Measurements from ENCODE around the gene IL37.
"Not testable (repeated sequence)": the region's sequence is repeated elsewhere in the genome, so short reads cannot be mapped to it uniquely, and the experiment has no call there.

The IL37 gene

DNA sequence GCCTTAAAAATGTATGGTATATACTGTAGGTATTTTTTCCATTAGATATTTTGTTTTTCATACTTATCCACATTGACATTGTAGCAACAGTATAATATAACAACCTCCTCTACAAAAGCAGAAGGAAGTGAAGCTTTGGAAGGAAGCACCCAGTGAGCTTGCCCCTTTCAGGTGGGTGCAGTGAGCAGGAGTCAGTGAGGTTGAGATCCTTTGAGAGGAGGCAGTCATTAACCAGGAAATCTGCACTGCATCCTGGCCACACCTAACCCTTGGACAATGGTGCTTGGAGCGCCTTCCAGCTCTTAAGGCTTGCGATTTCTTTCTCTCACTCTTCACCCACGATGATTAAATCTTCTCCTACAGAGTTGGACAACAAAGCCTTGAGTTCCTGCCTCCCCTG, 13.9 kb downstream of the IL37 start:
- no peak overlapping the region for H3K27ac ChIP-seq
- H3K4me3 ChIP-seq (IDR thresholded peaks at IDR 0.05; ENCODE audit: insufficient read depth, low read depth, low read length), result no peak overlapping the region
- no peaks in the 10 kb centered on the region for H3K4me1 ChIP-seq (ENCODE audit: low read depth, poor library complexity, severe bottlenecking)
- H4K20me1 ChIP-seq (ENCODE audit: insufficient read depth), result no peaks in the 10 kb centered on the region
- no peaks in the 10 kb centered on the region for H3K36me3 ChIP-seq (ENCODE audit: insufficient read depth)
- TF ChIP-seq, protein P1, sequence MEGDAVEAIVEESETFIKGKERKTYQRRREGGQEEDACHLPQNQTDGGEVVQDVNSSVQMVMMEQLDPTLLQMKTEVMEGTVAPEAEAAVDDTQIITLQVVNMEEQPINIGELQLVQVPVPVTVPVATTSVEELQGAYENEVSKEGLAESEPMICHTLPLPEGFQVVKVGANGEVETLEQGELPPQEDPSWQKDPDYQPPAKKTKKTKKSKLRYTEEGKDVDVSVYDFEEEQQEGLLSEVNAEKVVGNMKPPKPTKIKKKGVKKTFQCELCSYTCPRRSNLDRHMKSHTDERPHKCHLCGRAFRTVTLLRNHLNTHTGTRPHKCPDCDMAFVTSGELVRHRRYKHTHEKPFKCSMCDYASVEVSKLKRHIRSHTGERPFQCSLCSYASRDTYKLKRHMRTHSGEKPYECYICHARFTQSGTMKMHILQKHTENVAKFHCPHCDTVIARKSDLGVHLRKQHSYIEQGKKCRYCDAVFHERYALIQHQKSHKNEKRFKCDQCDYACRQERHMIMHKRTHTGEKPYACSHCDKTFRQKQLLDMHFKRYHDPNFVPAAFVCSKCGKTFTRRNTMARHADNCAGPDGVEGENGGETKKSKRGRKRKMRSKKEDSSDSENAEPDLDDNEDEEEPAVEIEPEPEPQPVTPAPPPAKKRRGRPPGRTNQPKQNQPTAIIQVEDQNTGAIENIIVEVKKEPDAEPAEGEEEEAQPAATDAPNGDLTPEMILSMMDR (conservative IDR thresholded peaks at IDR 0.05; ENCODE audit: low read depth, low read length), result no peak
- no peaks in the 10 kb centered on the region for H3K79me2 ChIP-seq (ENCODE audit: insufficient read depth, low read depth)
- H3K27me3 ChIP-seq (ENCODE audit: insufficient read depth, low read depth), result no peaks in the 10 kb centered on the region
- H2AFZ ChIP-seq (ENCODE audit: low read depth), result no peak overlapping the region
- H3K9ac ChIP-seq, result no peak overlapping the region
- H3K4me2 ChIP-seq, result no peak overlapping the region

DNA sequence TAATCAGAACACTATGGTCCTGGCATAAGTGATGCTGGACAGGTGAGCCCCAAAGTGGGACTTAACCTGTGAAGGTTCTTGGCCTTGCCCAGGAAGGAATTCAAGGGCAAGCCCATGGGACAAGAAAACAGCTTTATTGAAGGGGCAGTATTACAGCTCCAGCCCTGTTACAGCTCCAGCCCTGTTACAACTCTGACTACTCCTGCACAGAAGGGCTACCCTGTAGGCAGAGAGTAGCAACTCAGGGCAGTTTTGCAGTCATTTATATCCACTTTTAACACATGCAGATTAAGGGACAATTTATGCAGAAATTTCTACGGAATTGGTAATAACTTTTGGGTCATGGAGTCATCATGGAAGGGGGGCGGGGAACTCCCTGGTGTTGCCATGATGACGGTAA, 15.7 kb downstream of the IL37 start:
- Histone ChIP-seq H3K4me2 (no peak overlapping the region), H3K4me1 (ENCODE audit: low read depth, poor library complexity, severe bottlenecking) (no peaks in the 10 kb centered on the region), H3K36me3 (ENCODE audit: insufficient read depth) (no peaks in the 10 kb centered on the region), H3K79me2 (ENCODE audit: insufficient read depth, low read depth) (no peaks in the 10 kb centered on the region), H3K4me3 (IDR thresholded peaks at IDR 0.05; ENCODE audit: insufficient read depth, low read depth, low read length) (no peak overlapping the region), H2AFZ (ENCODE audit: low read depth) (no peak overlapping the region), H3K27me3 (ENCODE audit: insufficient read depth, low read depth) (no peaks in the 10 kb centered on the region), H3K9ac (no peak overlapping the region), H3K27ac (no peak overlapping the region), H4K20me1 (ENCODE audit: insufficient read depth) (no peaks in the 10 kb centered on the region)
- TF ChIP-seq, protein P1 (conservative IDR thresholded peaks at IDR 0.05; ENCODE audit: low read depth, low read length), result no peak

DNA sequence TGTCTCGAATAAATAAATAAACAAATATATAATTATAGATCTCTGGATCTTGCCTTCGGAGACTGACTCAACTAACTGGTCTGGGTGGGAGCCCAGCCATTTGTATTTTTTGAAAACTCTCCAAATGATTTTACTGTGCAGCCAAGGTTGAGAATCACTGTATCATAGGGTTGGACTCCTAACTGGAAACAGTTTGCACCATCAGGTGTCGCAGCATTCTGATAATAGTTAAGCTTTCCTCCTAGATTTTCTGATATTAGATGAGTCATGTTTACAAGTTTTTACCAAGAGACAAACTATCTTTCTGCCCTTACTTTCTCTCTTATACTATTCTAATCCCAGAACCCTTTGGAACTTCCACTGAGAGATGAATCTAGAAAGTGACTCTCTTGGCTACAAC, 16.8 kb downstream of the IL37 start:
- no peak overlapping the region for H2AFZ ChIP-seq (ENCODE audit: low read depth)
- no peaks in the 10 kb centered on the region for H3K36me3 ChIP-seq (ENCODE audit: insufficient read depth)
- no peaks in the 10 kb centered on the region for H4K20me1 ChIP-seq (ENCODE audit: insufficient read depth)
- H3K79me2 ChIP-seq (ENCODE audit: insufficient read depth, low read depth), result no peaks in the 10 kb centered on the region
- no peak overlapping the region for H3K27ac ChIP-seq
- no peak overlapping the region for H3K4me2 ChIP-seq
- TF ChIP-seq, protein P1 (conservative IDR thresholded peaks at IDR 0.05; ENCODE audit: low read depth, low read length), result no peak
- H3K27me3 ChIP-seq (ENCODE audit: insufficient read depth, low read depth), result no peaks in the 10 kb centered on the region
- H3K4me3 ChIP-seq (IDR thresholded peaks at IDR 0.05; ENCODE audit: insufficient read depth, low read depth, low read length), result no peak overlapping the region
- H3K9ac ChIP-seq, result no peak overlapping the region
- H3K4me1 ChIP-seq (ENCODE audit: low read depth, poor library complexity, severe bottlenecking), result no peaks in the 10 kb centered on the region

DNA sequence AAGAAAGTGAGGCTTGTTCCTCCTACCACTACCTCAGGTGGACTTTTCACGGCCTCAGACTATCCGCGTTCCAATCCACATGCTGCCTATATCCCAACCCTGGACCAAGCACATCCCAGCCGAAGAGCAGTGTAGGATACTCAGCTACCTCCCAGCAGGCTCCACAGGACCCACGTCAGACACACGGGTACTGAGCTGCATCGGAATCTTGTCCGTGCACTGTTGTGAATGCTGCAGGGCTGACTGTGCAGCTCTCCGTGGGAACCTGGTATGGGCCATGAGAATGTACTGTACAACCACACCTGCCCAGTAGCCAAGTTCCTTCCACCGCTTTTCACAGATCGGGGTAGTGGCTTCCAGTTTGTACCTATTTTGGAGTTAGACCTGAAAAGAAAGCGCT, 22.3 kb downstream of the IL37 start:
- TF ChIP-seq, protein P1 (conservative IDR thresholded peaks at IDR 0.05; ENCODE audit: low read depth, low read length), result no peak
- H3K27me3 ChIP-seq (ENCODE audit: insufficient read depth, low read depth), result no peaks in the 10 kb centered on the region
- no peaks in the 10 kb centered on the region for H4K20me1 ChIP-seq (ENCODE audit: insufficient read depth)
- no peak overlapping the region for H3K4me2 ChIP-seq
- no peak overlapping the region for H3K4me3 ChIP-seq (IDR thresholded peaks at IDR 0.05; ENCODE audit: insufficient read depth, low read depth, low read length)
- H3K9ac ChIP-seq, result no peak overlapping the region
- H2AFZ ChIP-seq (ENCODE audit: low read depth), result no peak overlapping the region
- no peaks in the 10 kb centered on the region for H3K79me2 ChIP-seq (ENCODE audit: insufficient read depth, low read depth)
- no peaks in the 10 kb centered on the region for H3K4me1 ChIP-seq (ENCODE audit: low read depth, poor library complexity, severe bottlenecking)
- H3K27ac ChIP-seq, result no peak overlapping the region
- no peaks in the 10 kb centered on the region for H3K36me3 ChIP-seq (ENCODE audit: insufficient read depth)

DNA sequence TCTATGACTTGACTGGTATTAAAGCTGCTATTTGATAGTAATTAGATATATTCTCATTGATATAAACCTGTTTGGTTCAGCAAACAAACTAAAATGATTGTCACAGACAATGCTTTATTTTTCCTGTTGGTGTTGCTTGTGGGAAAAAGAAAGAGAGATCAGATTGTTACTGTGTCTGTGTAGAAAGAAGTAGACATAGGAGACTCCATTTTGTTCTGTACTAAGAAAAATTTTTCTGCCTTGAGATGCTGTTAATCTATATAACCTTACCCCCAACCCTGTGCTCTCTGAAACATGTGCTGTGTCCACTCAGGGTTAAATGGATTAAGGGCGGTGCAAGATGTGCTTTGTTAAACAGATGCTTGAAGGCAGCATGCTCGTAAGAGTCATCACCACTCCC, 23.2 kb downstream of the IL37 start:
- not testable (repeated sequence) for H3K4me3 ChIP-seq (IDR thresholded peaks at IDR 0.05; ENCODE audit: insufficient read depth, low read depth, low read length); H3K36me3 ChIP-seq (ENCODE audit: insufficient read depth); H3K4me1 ChIP-seq (ENCODE audit: low read depth, poor library complexity, severe bottlenecking); H3K27ac ChIP-seq; H3K79me2 ChIP-seq (ENCODE audit: insufficient read depth, low read depth); H3K27me3 ChIP-seq (ENCODE audit: insufficient read depth, low read depth); H2AFZ ChIP-seq (ENCODE audit: low read depth); H4K20me1 ChIP-seq (ENCODE audit: insufficient read depth); H3K4me2 ChIP-seq; H3K9ac ChIP-seq

All from KMS-11 (cell line).